Renal pelvis (tissue), 4 donors: Measurements from ENCODE around the gene TMEM186. TPM values are rescaled to one million over a fixed set of nuclear protein-coding genes. Genes with fewer than 3 reads are reported as not detected.
"Not testable (repeated sequence)": the region's sequence is repeated elsewhere in the genome, so short reads cannot be mapped to it uniquely, and the experiment has no call there.

Source experiments
- DNase-seq: peaks from one replicate; pipeline ENCODE4 v3.0.0-alpha.2; 2013
- polyA plus RNA-seq, 3 donors: library from polyadenylated mRNA; unstranded; fragments of 120-200 nt; gene quantifications; one replicate each; pipeline ENCODE4 v1.2.1, GENCODE V29; 2013; ENCODE audit not compliant: insufficient read length in 3 of 3

The TMEM186 gene
- polyA plus RNA-seq, 3 donors: 16.6 to 20.2 (median 18.7) TPM

- DNase-seq: no peak
Measured at GRCh38 chr16:8777217-8777616, 20.2 kb downstream of the TMEM186 start.

GRCh38 chr16:8776129-8776584 is 21.3 kb downstream of the TMEM186 start:
- no peak for DNase-seq

GRCh38 chr16:8775359-8775758 is 22.1 kb downstream of the TMEM186 start:
- no peak for DNase-seq

- no peak for DNase-seq
Measured at GRCh38 chr16:8774208-8774607, 23.2 kb downstream of the TMEM186 start.

- DNase-seq: no peak
Measured at GRCh38 chr16:8773537-8773936, 23.9 kb downstream of the TMEM186 start.

GRCh38 chr16:8768692-8769091 is 28.7 kb downstream of the TMEM186 start:
- DNase-seq: no peak

- no peak for DNase-seq
Measured at GRCh38 chr16:8768283-8768682, 29.2 kb downstream of the TMEM186 start.

GRCh38 chr16:8767176-8767575 is 30.3 kb downstream of the TMEM186 start:
- DNase-seq: no peak

GRCh38 chr16:8764525-8765250 is 32.8 kb downstream of the TMEM186 start:
- no peak for DNase-seq

GRCh38 chr16:8763899-8764298 is 33.5 kb downstream of the TMEM186 start:
- DNase-seq: no peak

- no peak for DNase-seq
Measured at GRCh38 chr16:8763083-8763482, 34.4 kb downstream of the TMEM186 start.

GRCh38 chr16:8762254-8762653 is 35.2 kb downstream of the TMEM186 start:
- no peak for DNase-seq

- no peak for DNase-seq
Measured at GRCh38 chr16:8761078-8761477, 36.4 kb downstream of the TMEM186 start.

- no peak for DNase-seq
Measured at GRCh38 chr16:8760021-8760420, 37.4 kb downstream of the TMEM186 start.

- DNase-seq: no peak
Measured at GRCh38 chr16:8758022-8758421, 39.4 kb downstream of the TMEM186 start.

GRCh38 chr16:8756755-8757154 is 40.7 kb downstream of the TMEM186 start:
- no peak for DNase-seq

GRCh38 chr16:8753416-8754054 is 43.9 kb downstream of the TMEM186 start:
- DNase-seq: no peak

- no peak for DNase-seq
Measured at GRCh38 chr16:8752706-8753105, 44.7 kb downstream of the TMEM186 start.

- no peak for DNase-seq
Measured at GRCh38 chr16:8751481-8752311, 45.7 kb downstream of the TMEM186 start.

- DNase-seq: not testable (repeated sequence)
Measured at GRCh38 chr16:8748944-8749343, 48.5 kb downstream of the TMEM186 start.
